ENCODE results near the gene SRGAP2C.

GRCh38 chr1:121408354-121408753, 223.6 kb downstream of the SRGAP2C start:
- no peak for TF ChIP-seq CTCF (IDR thresholded peaks at IDR 0.05; ENCODE audit: poor library complexity, severe bottlenecking)
- TF ChIP-seq POLR2AphosphoS5 (IDR thresholded peaks at IDR 0.05): no peak

Data from neural cell (in vitro differentiated cells).